ENCODE results near the gene OSBPL10. TPM values are rescaled to one million over a fixed set of nuclear protein-coding genes. Genes with fewer than 3 reads are reported as not detected.

OSBPL10 gene
- total RNA-seq, 1 experiment from 2014 or later = 48.0 TPM

DNA sequence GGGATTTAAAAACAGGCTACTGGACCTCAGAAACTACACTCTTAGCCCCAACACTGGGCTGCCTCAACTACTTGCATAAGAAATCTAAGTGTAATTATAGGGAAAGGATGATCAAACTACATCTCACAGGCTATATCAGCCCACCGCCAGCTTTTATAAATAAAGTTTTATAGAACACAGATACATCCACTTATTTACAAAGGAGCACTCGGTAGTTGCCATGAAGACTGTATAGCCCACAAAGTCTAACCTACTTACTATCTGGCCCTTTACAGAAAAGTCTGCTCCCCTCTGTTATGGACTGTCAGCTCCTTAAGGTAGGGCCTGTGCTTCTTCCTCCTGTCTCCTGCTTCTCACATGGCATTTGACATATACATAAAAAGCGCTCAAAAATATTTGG, 9.5 kb downstream of the OSBPL10 start:
- Histone ChIP-seq H3K79me2 (ENCODE audit: low read length) (peaks cover 86% of the 10 kb centered on the region), H3K4me2 (ENCODE audit: low read length) (no peak overlapping the region), H2AFZ (ENCODE audit: low read length) (no peak overlapping the region), H3K9me2 (replicated peaks; ENCODE audit: low read length) (no peaks in the 10 kb centered on the region), H3K27ac (ENCODE audit: low read length) (no peak overlapping the region), H3F3A (ENCODE audit: low read length, unreplicated experiment) (peaks cover 12% of the 10 kb centered on the region), H3K4me3 (ENCODE audit: low read length) (no peak overlapping the region), H3K27me3 (ENCODE audit: low read length) (no peaks in the 10 kb centered on the region), H4K20me1 (ENCODE audit: low read length) (peaks cover 32% of the 10 kb centered on the region), H3K9me3 (ENCODE audit: low read length) (no peaks in the 10 kb centered on the region), H3K9ac (ENCODE audit: low read length) (no peak overlapping the region), H3K36me3 (ENCODE audit: low read depth, low read length) (no peaks in the 10 kb centered on the region), H3K4me1 (ENCODE audit: insufficient read depth, low read length) (peaks cover 40% of the 10 kb centered on the region)
- no peak for DNase-seq
- no TSS peak for BruUV-seq (replicated peaks)
- intact Hi-C loops (cut with micrococcal nuclease) = no loop called here
- no peak for TF ChIP-seq EZH2 (IDR thresholded peaks at IDR 0.05; ENCODE audit: low read length, unreplicated experiment)
- TF ChIP-seq, protein P1, sequence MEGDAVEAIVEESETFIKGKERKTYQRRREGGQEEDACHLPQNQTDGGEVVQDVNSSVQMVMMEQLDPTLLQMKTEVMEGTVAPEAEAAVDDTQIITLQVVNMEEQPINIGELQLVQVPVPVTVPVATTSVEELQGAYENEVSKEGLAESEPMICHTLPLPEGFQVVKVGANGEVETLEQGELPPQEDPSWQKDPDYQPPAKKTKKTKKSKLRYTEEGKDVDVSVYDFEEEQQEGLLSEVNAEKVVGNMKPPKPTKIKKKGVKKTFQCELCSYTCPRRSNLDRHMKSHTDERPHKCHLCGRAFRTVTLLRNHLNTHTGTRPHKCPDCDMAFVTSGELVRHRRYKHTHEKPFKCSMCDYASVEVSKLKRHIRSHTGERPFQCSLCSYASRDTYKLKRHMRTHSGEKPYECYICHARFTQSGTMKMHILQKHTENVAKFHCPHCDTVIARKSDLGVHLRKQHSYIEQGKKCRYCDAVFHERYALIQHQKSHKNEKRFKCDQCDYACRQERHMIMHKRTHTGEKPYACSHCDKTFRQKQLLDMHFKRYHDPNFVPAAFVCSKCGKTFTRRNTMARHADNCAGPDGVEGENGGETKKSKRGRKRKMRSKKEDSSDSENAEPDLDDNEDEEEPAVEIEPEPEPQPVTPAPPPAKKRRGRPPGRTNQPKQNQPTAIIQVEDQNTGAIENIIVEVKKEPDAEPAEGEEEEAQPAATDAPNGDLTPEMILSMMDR (conservative IDR thresholded peaks at IDR 0.05; ENCODE audit: low read depth, low read length) = no peak
- no peak for TF ChIP-seq EZH2phosphoT487 (IDR thresholded peaks at IDR 0.05; ENCODE audit: borderline replicate concordance, low read length)
- ATAC-seq = no peak
- ChIA-PET CTCF (interaction anchor here (0.6 kb wide), 1 partner anchor 135 kb away, joined by 3 read pairs; the partner anchor contains the start of gene GPD1L), POLR2A (ENCODE audit: unreplicated experiment) (no interaction called here)

DNA sequence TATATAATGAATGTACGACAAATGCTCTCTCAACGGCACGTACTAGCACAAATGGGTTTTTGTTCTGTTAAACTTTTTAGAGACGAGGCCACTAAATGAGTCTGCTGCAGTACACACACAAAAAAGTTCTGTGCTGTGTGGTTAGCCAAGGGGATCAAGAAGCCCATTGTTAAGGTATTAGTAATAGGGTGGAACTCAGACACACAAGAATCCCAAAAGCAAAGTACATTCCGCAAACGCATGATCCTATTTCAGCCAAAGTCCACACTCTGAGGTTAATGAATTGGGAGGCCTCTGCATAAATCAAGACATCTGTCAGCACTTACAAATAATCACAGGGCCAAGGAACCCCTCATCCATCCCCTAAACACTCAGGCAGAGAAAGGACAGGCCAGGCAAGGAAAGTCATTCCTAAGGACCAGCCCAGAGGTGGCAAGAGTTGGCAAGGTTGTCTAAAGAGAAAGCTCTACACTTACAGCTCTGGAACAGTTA, 12.1 kb downstream of the OSBPL10 start:
- POLR2A ChIA-PET (ENCODE audit: unreplicated experiment) = interaction anchor here (0.5 to 1.1 kb wide), 3 partner anchors 14 to 52 kb away, joined by 3 to 11 read pairs (median 6); no protein-coding TSS in a partner anchor
- Histone ChIP-seq H3K4me1 (ENCODE audit: insufficient read depth, low read length) (peaks cover 45% of the 10 kb centered on the region), H3K27me3 (ENCODE audit: low read length) (no peaks in the 10 kb centered on the region), H2AFZ (ENCODE audit: low read length) (no peak overlapping the region), H3K79me2 (ENCODE audit: low read length) (peaks cover 78% of the 10 kb centered on the region), H3F3A (ENCODE audit: low read length, unreplicated experiment) (peaks cover 12% of the 10 kb centered on the region), H3K36me3 (ENCODE audit: low read depth, low read length) (no peaks in the 10 kb centered on the region), H3K9me3 (ENCODE audit: low read length) (no peaks in the 10 kb centered on the region), H3K4me2 (ENCODE audit: low read length) (peak overlapping the region; percentile 85), H3K9me2 (replicated peaks; ENCODE audit: low read length) (no peaks in the 10 kb centered on the region), H3K27ac (ENCODE audit: low read length) (peak overlapping the region; percentile 92), H3K9ac (ENCODE audit: low read length) (peak overlapping the region; percentile 66), H3K4me3 (ENCODE audit: low read length) (peak overlapping the region; percentile 52), H4K20me1 (ENCODE audit: low read length) (peaks cover 13% of the 10 kb centered on the region)
- CTCF ChIA-PET = interaction anchor here (0.6 to 1.0 kb wide), 4 partner anchors 9 to 175 kb away, joined by 3 to 5 read pairs (median 3); no protein-coding TSS in a partner anchor
- BruUV-seq (replicated peaks) = no TSS peak
- no peak for TF ChIP-seq EZH2 (IDR thresholded peaks at IDR 0.05; ENCODE audit: low read length, unreplicated experiment)
- no peak for TF ChIP-seq EZH2phosphoT487 (IDR thresholded peaks at IDR 0.05; ENCODE audit: borderline replicate concordance, low read length)
- TF ChIP-seq, protein P1 (conservative IDR thresholded peaks at IDR 0.05; ENCODE audit: low read depth, low read length) = no peak
- peak; percentile 97 for DNase-seq
- intact Hi-C loops (cut with micrococcal nuclease) = loop anchor here (1.0 to 10.0 kb wide), 9 partner anchors 9 to 437 kb away; partner anchors contain the start of genes OSBPL10, STT3B and ZNF860
- peak; percentile 90 for ATAC-seq

DNA sequence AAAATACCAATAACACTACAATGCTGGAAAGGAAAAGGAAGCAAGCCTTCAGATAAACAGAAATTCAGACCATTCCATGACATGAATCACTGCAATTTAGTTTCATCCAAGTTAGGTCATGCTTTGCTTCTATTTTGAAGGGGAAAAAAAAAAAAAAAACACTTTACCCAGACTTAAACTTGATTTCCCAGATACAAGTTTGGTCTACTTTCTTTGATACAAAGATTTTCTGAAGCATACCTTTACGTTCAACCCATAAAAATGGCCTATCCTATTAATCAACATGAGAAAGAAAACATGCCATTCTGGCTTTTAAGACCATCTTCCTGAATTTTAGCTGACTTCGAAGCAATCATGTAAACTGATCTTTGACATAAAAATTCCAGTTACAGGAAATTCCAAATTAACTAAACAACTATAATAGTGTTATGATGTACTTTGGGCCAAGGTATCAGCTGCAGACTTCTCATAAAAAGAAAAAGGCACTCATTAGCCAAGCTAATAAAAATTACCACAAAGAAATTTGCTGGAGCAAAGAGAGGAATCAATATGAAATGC, 12.6 kb downstream of the OSBPL10 start:
- Histone ChIP-seq H3K4me1 (ENCODE audit: insufficient read depth, low read length) (peaks cover 50% of the 10 kb centered on the region), H3K27ac (ENCODE audit: low read length) (peak overlapping the region; percentile 92), H3K4me2 (ENCODE audit: low read length) (peak overlapping the region; percentile 85), H2AFZ (ENCODE audit: low read length) (no peak overlapping the region), H3K4me3 (ENCODE audit: low read length) (peak overlapping the region; percentile 52), H3K27me3 (ENCODE audit: low read length) (no peaks in the 10 kb centered on the region), H3K9me2 (replicated peaks; ENCODE audit: low read length) (no peaks in the 10 kb centered on the region), H3K9ac (ENCODE audit: low read length) (peak overlapping the region; percentile 66), H3K9me3 (ENCODE audit: low read length) (no peaks in the 10 kb centered on the region), H4K20me1 (ENCODE audit: low read length) (peaks cover 7% of the 10 kb centered on the region), H3K36me3 (ENCODE audit: low read depth, low read length) (no peaks in the 10 kb centered on the region), H3K79me2 (ENCODE audit: low read length) (peaks cover 78% of the 10 kb centered on the region), H3F3A (ENCODE audit: low read length, unreplicated experiment) (peaks cover 14% of the 10 kb centered on the region)
- peak; percentile 40 for ATAC-seq
- CTCF ChIA-PET = interaction anchor here (0.6 to 1.0 kb wide), 3 partner anchors 10 to 72 kb away, joined by 3 read pairs; no protein-coding TSS in a partner anchor
- POLR2A ChIA-PET (ENCODE audit: unreplicated experiment) = interaction anchor here (0.5 to 1.1 kb wide), 2 partner anchors 14 to 51 kb away, joined by 3 to 6 read pairs; no protein-coding TSS in a partner anchor
- TF ChIP-seq EZH2 (IDR thresholded peaks at IDR 0.05; ENCODE audit: low read length, unreplicated experiment) (no peak), EZH2phosphoT487 (IDR thresholded peaks at IDR 0.05; ENCODE audit: borderline replicate concordance, low read length) (no peak)
- TF ChIP-seq, protein P1 (conservative IDR thresholded peaks at IDR 0.05; ENCODE audit: low read depth, low read length) = no peak
- intact Hi-C loops (cut with micrococcal nuclease) = loop anchor here (1.0 to 10.0 kb wide), 7 partner anchors 13 to 436 kb away; partner anchors contain the start of genes OSBPL10, STT3B and ZNF860
- peak; percentile 65 for DNase-seq
- no TSS peak for BruUV-seq (replicated peaks)

Measured in PC-3 (cell line).